Measurements from ENCODE around the gene VARS2. TPM values are rescaled to one million over a fixed set of nuclear protein-coding genes. Genes with fewer than 3 reads are reported as not detected.
"Not testable (repeated sequence)": the region's sequence is repeated elsewhere in the genome, so short reads cannot be mapped to it uniquely, and the experiment has no call there.

Gene VARS2
- total RNA-seq = 10 to 100 TPM; 82.4 to 86.0 TPM
- polyA plus RNA-seq = 16.2 TPM

DNA sequence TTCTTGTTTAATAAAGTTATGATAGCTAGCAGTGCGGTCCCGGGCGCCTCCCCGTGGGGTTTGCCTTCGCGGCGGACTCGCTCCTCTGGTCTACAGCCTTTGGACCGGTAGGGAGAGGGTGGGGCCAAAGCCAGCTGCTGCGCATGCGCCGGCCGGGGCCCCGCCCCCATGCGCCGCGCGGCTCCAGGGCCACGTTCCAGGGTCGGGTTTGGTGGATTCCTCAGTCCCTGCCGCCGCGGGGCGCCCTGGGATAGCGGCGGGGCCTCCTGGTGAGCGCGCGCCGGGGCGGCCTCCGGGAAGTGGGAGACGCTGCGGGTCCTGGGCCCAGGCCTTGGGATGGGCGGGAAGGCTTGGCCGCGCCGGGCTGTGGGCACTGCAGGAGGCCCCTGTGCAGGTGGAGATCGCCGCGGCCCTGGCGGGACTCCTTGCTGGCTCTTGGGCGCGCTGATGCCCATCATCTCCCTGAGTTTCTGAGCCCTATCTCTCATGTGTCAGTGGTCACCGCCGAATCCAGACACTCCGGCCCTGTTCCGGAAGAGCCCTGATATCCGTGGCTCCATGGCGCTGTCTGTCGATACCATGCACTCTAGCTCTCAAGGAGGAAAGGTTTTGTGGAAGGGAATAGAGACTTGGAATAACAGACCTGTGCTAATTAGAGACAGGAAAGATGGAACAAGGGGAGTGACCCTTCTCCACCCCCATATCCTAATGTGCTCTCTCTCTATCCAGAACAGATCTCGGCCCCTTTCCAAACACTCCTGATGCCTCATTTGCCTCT, at the start of gene VARS2:
VARS2 (plus strand) TSS at position 163 of the 778 bp plus-strand sequence; CDS start at position 762, 599 bp downstream.
- H3K36me3 ChIP-seq (ENCODE audit: insufficient read depth, low read length) = peaks cover 27% of the 10 kb centered on the region
- peak; percentile 77 to 90 (median 87) for DNase-seq
- H3K4me1 ChIP-seq (ENCODE audit: insufficient read depth, low read length) = peaks cover 11% of the 10 kb centered on the region
- Mint-ChIP-seq H3K9me3 (no peaks in the 10 kb centered on the region), H3K4me1 (peaks cover 31 to 49% (median 46%) of the 10 kb centered on the region in 3 donors), H3K36me3 (peaks cover 4 to 66% (median 7%) of the 10 kb centered on the region in 3 donors), H3K4me3 (peak within 1 kb of the TSS; percentile 82 to 97 (median 93)), H3K27me3 (peaks cover 0 to 3% of the 10 kb centered on the region in 2 donors), H3K27ac (peak within 1 kb of the TSS; percentile 73 to 97 (median 90))
- peak within 1 kb of the TSS; percentile 94 for H3K4me3 ChIP-seq (ENCODE audit: low read length)
- H3K27ac ChIP-seq (ENCODE audit: low read depth, low read length) = peak within 1 kb of the TSS; percentile 68
- no peaks in the 10 kb centered on the region for H3K27me3 ChIP-seq (ENCODE audit: insufficient read depth, low read length, poor library complexity, severe bottlenecking)
- POLR2A ChIA-PET = interaction anchor here (0.8 to 2.1 kb wide), 2 partner anchors 41 to 373 kb away, joined by 5 to 12 read pairs; no protein-coding TSS in a partner anchor
- CTCF ChIA-PET = interaction anchor here (0.9 to 2.2 kb wide), 10 partner anchors 10 to 453 kb away, joined by 3 to 9 read pairs (median 4); no protein-coding TSS in a partner anchor
- no peaks in the 10 kb centered on the region for H3K9me3 ChIP-seq (ENCODE audit: low read length)

- H3K27me3 ChIP-seq (ENCODE audit: insufficient read depth, low read length, poor library complexity, severe bottlenecking) = no peaks in the 10 kb centered on the region
- H3K9me3 Mint-ChIP-seq = peaks cover 8 to 17% (median 12%) of the 10 kb centered on the region in 5 donors
- H3K4me3 Mint-ChIP-seq = no peak overlapping the region
- no peak overlapping the region for H3K27ac Mint-ChIP-seq
- H3K4me1 ChIP-seq (ENCODE audit: insufficient read depth, low read length) = no peaks in the 10 kb centered on the region
- no peaks in the 10 kb centered on the region for H3K36me3 ChIP-seq (ENCODE audit: insufficient read depth, low read length)
- H3K9me3 ChIP-seq (ENCODE audit: low read length) = no peaks in the 10 kb centered on the region
- CTCF ChIA-PET = no interaction called here
- H3K36me3 Mint-ChIP-seq = peaks cover 0 to 20% (median 0%) of the 10 kb centered on the region in 3 donors
- H3K4me3 ChIP-seq (ENCODE audit: low read length) = no peak overlapping the region
- no peak overlapping the region for H3K27ac ChIP-seq (ENCODE audit: low read depth, low read length)
- DNase-seq = no peak
- H3K4me1 Mint-ChIP-seq = no peaks in the 10 kb centered on the region
- peaks cover 0 to 4% of the 10 kb centered on the region in 2 donors for H3K27me3 Mint-ChIP-seq
- POLR2A ChIA-PET = no interaction called here
Observed at GRCh38 chr6:30864325-30864724, 49.7 kb upstream of the VARS2 start.

GRCh38 chr6:30869241-30869749, 44.7 kb upstream of the VARS2 start:
- Mint-ChIP-seq H3K36me3 (peaks cover 5 to 30% (median 6%) of the 10 kb centered on the region in 3 donors), H3K27ac (peak overlapping the region in 1 of 8 donors; percentile 48), H3K9me3 (peaks cover 21 to 38% (median 30%) of the 10 kb centered on the region in 5 donors), H3K4me1 (peaks cover 0 to 12% (median 3%) of the 10 kb centered on the region in 3 donors)
- POLR2A ChIA-PET; H3K4me3 ChIP-seq (ENCODE audit: low read length); H3K27ac ChIP-seq (ENCODE audit: low read depth, low read length); H3K9me3 ChIP-seq (ENCODE audit: low read length); H3K27me3 Mint-ChIP-seq; H3K4me3 Mint-ChIP-seq; CTCF ChIA-PET; H3K4me1 ChIP-seq (ENCODE audit: insufficient read depth, low read length); H3K36me3 ChIP-seq (ENCODE audit: insufficient read depth, low read length); H3K27me3 ChIP-seq (ENCODE audit: insufficient read depth, low read length, poor library complexity, severe bottlenecking); DNase-seq: not testable (repeated sequence)

- H3K36me3 Mint-ChIP-seq = peaks cover 5 to 30% (median 6%) of the 10 kb centered on the region in 3 donors
- no peaks in the 10 kb centered on the region for H3K9me3 ChIP-seq (ENCODE audit: low read length)
- H3K27me3 ChIP-seq (ENCODE audit: insufficient read depth, low read length, poor library complexity, severe bottlenecking) = no peaks in the 10 kb centered on the region
- H3K36me3 ChIP-seq (ENCODE audit: insufficient read depth, low read length) = no peaks in the 10 kb centered on the region
- ChIA-PET CTCF (no interaction called here), POLR2A (interaction anchor here (0.7 kb wide), 1 partner anchor 36 kb away, joined by 5 read pairs; no protein-coding TSS in a partner anchor)
- H3K4me1 Mint-ChIP-seq = peaks cover 0 to 12% (median 3%) of the 10 kb centered on the region in 3 donors
- H3K27ac Mint-ChIP-seq = peak overlapping the region in 1 of 8 donors; percentile 2
- H3K4me1 ChIP-seq (ENCODE audit: insufficient read depth, low read length) = no peaks in the 10 kb centered on the region
- no peak overlapping the region for H3K27ac ChIP-seq (ENCODE audit: low read depth, low read length)
- no peak overlapping the region for H3K4me3 Mint-ChIP-seq
- no peak for DNase-seq
- H3K4me3 ChIP-seq (ENCODE audit: low read length) = no peak overlapping the region
- peaks cover 21 to 38% (median 30%) of the 10 kb centered on the region in 5 donors for H3K9me3 Mint-ChIP-seq
- peaks cover 0 to 8% of the 10 kb centered on the region in 2 donors for H3K27me3 Mint-ChIP-seq
Observed at GRCh38 chr6:30870546-30870945, 43.5 kb upstream of the VARS2 start.

GRCh38 chr6:30871592-30872183, 42.4 kb upstream of the VARS2 start:
- Mint-ChIP-seq H3K4me1 (peaks cover 0 to 12% (median 5%) of the 10 kb centered on the region in 3 donors), H3K9me3 (peaks cover 21 to 38% (median 30%) of the 10 kb centered on the region in 5 donors), H3K27me3 (peaks cover 0 to 8% of the 10 kb centered on the region in 2 donors), H3K36me3 (peaks cover 5 to 30% (median 6%) of the 10 kb centered on the region in 3 donors), H3K27ac (no peak overlapping the region), H3K4me3 (no peak overlapping the region)
- CTCF ChIA-PET = no interaction called here
- Histone ChIP-seq H3K27ac (ENCODE audit: low read depth, low read length) (peak overlapping the region; percentile 77), H3K9me3 (ENCODE audit: low read length) (no peaks in the 10 kb centered on the region), H3K36me3 (ENCODE audit: insufficient read depth, low read length) (no peaks in the 10 kb centered on the region), H3K4me3 (ENCODE audit: low read length) (no peak overlapping the region), H3K4me1 (ENCODE audit: insufficient read depth, low read length) (no peaks in the 10 kb centered on the region), H3K27me3 (ENCODE audit: insufficient read depth, low read length, poor library complexity, severe bottlenecking) (no peaks in the 10 kb centered on the region)
- POLR2A ChIA-PET = no interaction called here
- DNase-seq = no peak

DNA sequence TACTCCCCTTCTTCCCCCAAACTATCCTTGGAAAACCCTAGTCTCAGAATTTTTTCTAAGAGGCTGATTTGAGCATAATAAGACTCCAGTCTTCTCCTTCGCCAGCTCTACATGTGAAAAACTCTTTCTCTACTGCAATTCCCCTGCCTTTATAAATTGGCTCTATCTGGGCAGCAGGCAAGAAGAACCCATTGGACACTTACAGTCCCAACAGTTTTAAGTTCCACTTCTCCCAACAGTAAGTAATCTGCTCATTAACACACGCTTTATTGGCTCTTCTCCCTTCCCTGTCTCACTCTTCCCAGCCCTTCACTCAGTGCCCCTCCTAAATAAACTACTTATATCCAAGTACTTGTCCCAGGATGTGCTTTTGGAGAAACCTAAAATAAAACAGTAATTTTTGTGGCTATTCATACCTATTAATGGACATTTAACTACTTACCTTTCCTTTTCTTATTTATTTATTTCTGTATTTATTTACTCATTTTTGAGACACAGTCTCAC, 40.8 kb upstream of the VARS2 start:
- Mint-ChIP-seq H3K4me3 (no peak overlapping the region), H3K27me3 (peaks cover 0 to 8% of the 10 kb centered on the region in 2 donors), H3K27ac (no peak overlapping the region), H3K9me3 (peaks cover 21 to 34% (median 30%) of the 10 kb centered on the region in 5 donors), H3K36me3 (peaks cover 5 to 25% (median 6%) of the 10 kb centered on the region in 3 donors), H3K4me1 (peaks cover 9 to 23% (median 12%) of the 10 kb centered on the region in 3 donors)
- DNase-seq = no peak
- H3K27me3 ChIP-seq (ENCODE audit: insufficient read depth, low read length, poor library complexity, severe bottlenecking) = no peaks in the 10 kb centered on the region
- ChIA-PET POLR2A (no interaction called here), CTCF (no interaction called here)
- no peaks in the 10 kb centered on the region for H3K36me3 ChIP-seq (ENCODE audit: insufficient read depth, low read length)
- H3K4me1 ChIP-seq (ENCODE audit: insufficient read depth, low read length) = peaks cover 12% of the 10 kb centered on the region
- H3K27ac ChIP-seq (ENCODE audit: low read depth, low read length) = peak overlapping the region; percentile 77
- H3K9me3 ChIP-seq (ENCODE audit: low read length) = no peaks in the 10 kb centered on the region
- H3K4me3 ChIP-seq (ENCODE audit: low read length) = no peak overlapping the region

GRCh38 chr6:30873795-30874194, 40.2 kb upstream of the VARS2 start:
- DNase-seq; CTCF ChIA-PET; H3K4me3 ChIP-seq (ENCODE audit: low read length); H3K27me3 ChIP-seq (ENCODE audit: insufficient read depth, low read length, poor library complexity, severe bottlenecking); H3K27ac Mint-ChIP-seq; H3K9me3 ChIP-seq (ENCODE audit: low read length); H3K27me3 Mint-ChIP-seq; H3K36me3 ChIP-seq (ENCODE audit: insufficient read depth, low read length); H3K4me3 Mint-ChIP-seq; POLR2A ChIA-PET: not testable (repeated sequence)
- Mint-ChIP-seq H3K4me1 (peaks cover 9 to 29% (median 12%) of the 10 kb centered on the region in 3 donors), H3K9me3 (peaks cover 17 to 29% (median 28%) of the 10 kb centered on the region in 5 donors), H3K36me3 (peaks cover 5 to 22% (median 6%) of the 10 kb centered on the region in 3 donors)
- H3K4me1 ChIP-seq (ENCODE audit: insufficient read depth, low read length) = peaks cover 14% of the 10 kb centered on the region
- H3K27ac ChIP-seq (ENCODE audit: low read depth, low read length) = peak overlapping the region; percentile 77

All from CD8-positive, alpha-beta memory T cell (primary cell).